ENCODE measurements around the gene ICE2.

Gene ICE2

DNA sequence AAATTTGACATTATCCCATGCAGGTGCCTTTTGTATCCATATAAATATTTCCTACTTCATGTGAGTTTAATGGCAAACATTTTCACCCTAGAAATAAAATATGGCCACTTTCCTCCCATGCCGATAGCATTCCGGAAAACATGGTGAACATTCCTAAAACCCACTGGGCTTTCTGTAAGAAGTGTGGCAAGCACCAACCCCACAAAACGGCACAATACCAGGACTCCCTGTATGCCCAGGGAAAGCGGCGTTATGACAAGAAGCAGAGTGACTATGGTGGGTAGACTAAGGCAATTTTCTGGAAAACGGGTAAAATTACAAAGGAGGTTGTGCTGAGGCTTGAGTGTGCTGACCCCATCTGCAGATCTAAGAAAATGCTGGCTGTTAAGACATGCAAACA lies 88.7 kb downstream of the ICE2 start:
- DNase-seq (ENCODE audit: low read depth): no peak

- DNase-seq (ENCODE audit: low read depth): no peak
Observed at GRCh38 chr15:60389261-60390077, 89.5 kb downstream of the ICE2 start.

- DNase-seq (ENCODE audit: low read depth): no peak
Observed at GRCh38 chr15:60387321-60387720, 91.6 kb downstream of the ICE2 start.

- no peak for DNase-seq (ENCODE audit: low read depth)
Observed at GRCh38 chr15:60386615-60387014, 92.3 kb downstream of the ICE2 start.

GRCh38 chr15:60385620-60386552 lies 93.1 kb downstream of the ICE2 start:
- no peak for DNase-seq (ENCODE audit: low read depth)

- no peak for DNase-seq (ENCODE audit: low read depth)
Observed at GRCh38 chr15:60384526-60385126, 94.3 kb downstream of the ICE2 start.

GRCh38 chr15:60384053-60384452 lies 94.9 kb downstream of the ICE2 start:
- DNase-seq (ENCODE audit: low read depth): no peak

DNA sequence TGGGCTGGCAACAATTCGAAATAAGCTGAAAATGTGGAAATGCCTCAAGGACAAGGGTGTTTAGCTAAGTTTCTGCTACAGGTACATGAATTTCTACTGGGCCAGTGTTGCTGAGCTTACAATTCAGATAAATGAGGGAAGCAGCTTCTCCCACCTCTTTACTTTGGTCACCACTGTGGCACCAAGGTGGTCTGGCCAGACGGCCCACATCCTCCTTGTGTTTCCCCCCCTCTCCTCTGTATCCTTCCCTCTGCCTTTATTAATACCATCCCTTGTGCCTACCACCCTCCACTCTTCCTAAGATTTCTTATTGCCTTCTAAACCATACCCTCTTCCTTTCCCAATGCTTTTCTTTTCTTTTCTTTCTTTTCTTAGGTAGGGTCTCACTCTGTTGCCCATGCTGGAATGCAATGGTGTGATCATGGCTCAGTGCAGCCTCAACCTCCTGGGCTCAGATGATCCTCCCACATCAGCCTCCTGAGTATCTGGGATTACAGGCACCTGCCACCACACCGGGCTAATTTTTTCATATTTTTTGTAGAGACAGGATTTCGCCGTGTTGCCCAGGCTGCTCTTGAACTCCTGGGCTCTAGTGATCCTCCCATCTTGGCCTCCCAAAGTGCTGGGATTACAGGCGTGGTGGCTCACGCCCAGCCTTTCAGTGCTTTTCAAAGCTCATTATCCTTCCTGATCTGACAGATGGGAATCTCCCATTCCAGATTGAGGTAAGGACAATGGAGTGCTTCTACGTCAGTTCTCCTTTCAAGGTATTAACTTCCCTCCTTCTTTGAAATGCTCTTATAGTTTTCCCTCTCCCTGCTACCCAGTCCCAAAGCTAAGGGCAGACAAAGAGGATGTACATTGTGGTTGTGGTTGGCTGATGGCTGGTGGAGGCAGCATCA lies 95.9 kb downstream of the ICE2 start:
- DNase-seq (ENCODE audit: low read depth): no peak

GRCh38 chr15:60381148-60381788 lies 97.7 kb downstream of the ICE2 start:
- no peak for DNase-seq (ENCODE audit: low read depth)

GRCh38 chr15:60379525-60380274 lies 99.2 kb downstream of the ICE2 start:
- DNase-seq (ENCODE audit: low read depth): no peak

- DNase-seq (ENCODE audit: low read depth): no peak
Observed at GRCh38 chr15:60379185-60379524, 99.8 kb downstream of the ICE2 start.

- no peak for DNase-seq (ENCODE audit: low read depth)
Observed at GRCh38 chr15:60376677-60377095, 102.3 kb downstream of the ICE2 start.

- no peak for DNase-seq (ENCODE audit: low read depth)
Observed at GRCh38 chr15:60375306-60375705, 103.6 kb downstream of the ICE2 start.

- no peak for DNase-seq (ENCODE audit: low read depth)
Observed at GRCh38 chr15:60374628-60375081, 104.3 kb downstream of the ICE2 start.

- DNase-seq (ENCODE audit: low read depth): no peak
Observed at GRCh38 chr15:60374209-60374608, 104.7 kb downstream of the ICE2 start.

DNA sequence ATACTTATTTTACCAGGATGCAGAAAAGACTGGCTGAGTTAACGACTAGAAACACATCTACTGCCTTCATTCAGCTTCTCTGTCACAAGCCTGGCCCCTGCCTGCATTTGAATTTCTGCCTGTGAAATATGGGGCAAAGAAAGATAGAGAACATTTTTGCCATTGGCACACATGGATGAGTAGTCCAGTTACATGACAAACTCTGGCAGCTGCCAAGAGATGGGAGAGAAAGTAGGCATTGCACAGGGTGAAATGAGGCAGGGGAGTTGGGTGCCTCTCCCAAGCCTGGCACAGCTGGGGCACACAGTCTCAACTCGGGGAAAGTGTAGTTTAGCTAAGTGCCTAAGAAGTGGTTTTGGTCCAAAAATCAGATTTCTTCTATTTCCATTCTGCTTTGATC lies 105.2 kb downstream of the ICE2 start:
- no peak for DNase-seq (ENCODE audit: low read depth)

GRCh38 chr15:60373327-60373726 lies 105.6 kb downstream of the ICE2 start:
- no peak for DNase-seq (ENCODE audit: low read depth)

DNA sequence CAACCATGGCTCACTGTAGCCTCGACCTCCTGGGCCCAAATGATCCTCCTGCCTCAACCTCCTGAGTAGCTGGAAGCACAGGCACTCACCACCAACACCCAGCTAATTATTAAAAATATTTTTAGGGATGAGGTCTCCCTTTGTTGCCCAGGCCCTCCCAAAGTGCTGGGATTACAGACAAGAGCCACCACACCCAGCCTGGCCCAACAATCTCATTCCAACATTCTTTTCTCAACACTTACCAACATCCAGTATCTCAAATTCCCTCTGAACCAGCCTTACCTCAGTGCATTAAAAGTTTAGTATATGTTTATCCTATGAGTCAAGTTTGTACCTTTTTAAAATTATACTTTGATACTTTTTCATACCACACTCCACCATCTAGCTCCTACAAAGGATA lies 106.2 kb downstream of the ICE2 start:
- DNase-seq (ENCODE audit: low read depth): no peak

- no peak for DNase-seq (ENCODE audit: low read depth)
Observed at GRCh38 chr15:60372227-60372626, 106.7 kb downstream of the ICE2 start.
